ENCODE results near the gene CCDC171. TPM values are rescaled to one million over a fixed set of nuclear protein-coding genes. Genes with fewer than 3 reads are reported as not detected.
"Not testable (repeated sequence)": the region's sequence is repeated elsewhere in the genome, so short reads cannot be mapped to it uniquely, and the experiment has no call there.

Gene CCDC171
- total RNA-seq: 0.25 and 0.26 TPM in 2 replicates

- DNase-seq (ENCODE audit: low read depth in 2 of 2): peak; percentile 76 to 95
Observed at GRCh38 chr9:15552636-15553527, at the start of gene CCDC171. Gene CCDC171 (plus strand): TSS chr9:15553043. CDS start chr9:15564089, 11,046 bp downstream.

DNA sequence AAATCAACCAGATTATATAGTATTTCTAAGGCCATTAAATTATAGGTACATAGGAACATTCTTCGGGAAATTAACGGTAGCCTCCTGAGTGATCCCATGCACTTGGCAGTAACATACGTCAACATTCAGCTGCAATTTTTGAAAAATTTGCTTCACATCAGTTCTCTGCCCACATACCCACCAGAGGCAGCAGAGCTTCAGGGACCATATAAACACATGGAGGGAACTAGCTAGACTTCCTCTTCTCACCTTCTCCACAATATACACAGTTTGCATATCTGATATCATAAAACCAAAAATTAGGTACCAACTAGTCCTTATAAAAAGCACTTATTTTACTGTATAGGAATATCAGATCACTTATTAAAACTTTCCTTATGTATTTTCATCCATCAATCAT is 46.9 kb upstream of the CCDC171 start:
- no peak for DNase-seq (ENCODE audit: low read depth in 2 of 2)

GRCh38 chr9:15509931-15510788 is 42.7 kb upstream of the CCDC171 start:
- DNase-seq (ENCODE audit: low read depth in 2 of 2): peak in 1 of 2 donors; percentile 37

DNA sequence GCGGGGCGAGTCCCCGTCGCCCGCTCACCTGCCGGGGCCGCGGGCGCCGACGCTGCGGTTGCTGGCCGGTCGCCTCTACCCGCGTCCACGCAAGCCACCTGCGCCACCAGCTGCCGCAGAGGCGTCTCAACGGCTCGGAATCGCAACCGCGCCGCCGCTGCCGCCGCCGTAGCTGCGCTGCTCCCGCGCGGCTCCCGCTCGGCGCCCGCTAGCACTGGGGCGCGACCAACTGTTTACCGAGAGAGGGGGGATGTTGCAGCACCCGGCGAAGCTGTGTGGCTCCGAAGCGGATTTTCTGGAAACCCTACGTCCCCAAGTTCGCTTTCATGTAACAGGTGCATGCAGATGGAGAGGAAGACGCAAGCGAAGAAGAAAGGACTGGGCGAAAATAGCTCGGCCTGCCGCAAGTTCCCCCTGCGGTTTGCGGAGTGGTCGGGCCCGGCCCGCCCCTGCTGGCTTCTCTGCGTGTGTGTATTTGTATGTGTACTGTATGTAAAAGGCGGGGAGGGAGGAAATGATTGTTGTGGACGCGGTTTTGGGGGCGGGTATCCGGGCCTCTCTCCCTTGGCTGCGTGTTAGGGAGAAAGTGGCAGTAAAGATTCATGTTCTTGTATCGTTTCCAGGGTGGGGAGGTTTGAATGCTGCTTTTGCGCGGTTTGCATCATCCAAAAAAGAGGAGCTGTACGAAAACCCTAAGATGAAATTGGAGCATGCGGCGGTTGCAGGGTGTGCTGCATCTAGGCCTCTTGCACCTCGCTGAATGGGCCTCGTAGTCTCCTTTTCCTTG is 41.9 kb upstream of the CCDC171 start, which contains the start of gene PSIP1:
TSS of gene PSIP1 (minus strand) at position 182 of the 787 bp plus-strand sequence. CDS start 782 bp downstream, outside the sequence.
- peak; percentile 54 to 83 for DNase-seq (ENCODE audit: low read depth in 2 of 2)

DNA sequence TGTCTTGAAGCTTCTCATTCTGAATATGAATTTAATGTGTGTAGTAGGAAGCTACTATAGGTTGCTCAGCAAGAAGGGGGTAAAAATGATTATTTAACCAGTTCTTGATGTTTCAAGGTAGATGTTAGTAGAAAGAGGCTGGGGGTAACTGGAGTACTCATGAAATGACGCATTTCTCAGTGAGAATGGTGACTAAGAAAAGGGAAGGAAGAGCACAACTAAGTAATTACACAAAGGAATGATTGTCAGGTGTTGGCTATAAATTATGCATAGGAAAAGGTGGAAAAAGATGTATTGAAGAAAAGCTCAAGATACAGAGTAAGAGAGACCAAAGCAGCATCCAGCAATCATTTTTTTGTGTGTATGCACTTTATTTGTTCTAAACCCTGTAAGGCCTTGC is 40.6 kb upstream of the CCDC171 start:
- no peak for DNase-seq (ENCODE audit: low read depth in 2 of 2)

DNA sequence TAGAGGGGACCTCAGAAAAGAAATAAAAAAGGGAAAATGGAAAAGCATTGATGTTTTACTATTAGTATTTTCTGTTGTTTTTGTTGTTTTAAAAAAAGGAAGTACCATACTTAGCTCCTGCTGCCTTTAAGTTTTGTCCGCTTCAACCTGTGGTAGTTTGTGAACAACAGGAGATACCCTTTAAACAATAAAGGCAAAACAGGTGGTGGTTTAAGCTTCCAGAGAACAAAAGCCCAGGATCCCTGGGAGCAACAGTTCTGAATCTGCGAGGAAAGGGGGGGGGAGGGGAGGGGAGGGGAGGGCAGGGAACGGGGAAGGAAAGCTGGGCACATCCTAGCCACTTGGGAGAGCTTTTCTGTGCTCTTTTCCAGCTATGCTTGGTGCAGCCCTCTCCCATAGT is 40.0 kb upstream of the CCDC171 start:
- no peak for DNase-seq (ENCODE audit: low read depth in 2 of 2)

DNA sequence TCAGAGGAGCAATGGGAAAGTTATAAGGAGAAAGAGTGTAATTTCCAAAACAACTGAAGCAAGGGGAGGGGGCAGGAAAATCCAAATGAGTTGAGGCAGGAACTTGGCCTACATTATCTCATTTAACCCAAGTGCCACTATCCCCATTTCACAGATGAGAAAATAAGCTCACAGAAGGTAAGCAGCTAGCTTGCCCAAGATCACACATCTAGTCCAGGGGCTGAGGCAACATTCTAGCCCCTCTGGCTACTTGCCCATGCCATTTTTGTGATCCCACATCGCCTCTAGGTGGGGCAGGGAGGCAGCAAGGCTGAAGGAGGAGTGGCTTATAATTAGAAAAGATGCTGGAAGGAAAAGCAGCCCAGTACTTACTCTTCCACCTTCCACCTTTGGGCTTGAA is 39.5 kb upstream of the CCDC171 start:
- no peak for DNase-seq (ENCODE audit: low read depth in 2 of 2)

DNA sequence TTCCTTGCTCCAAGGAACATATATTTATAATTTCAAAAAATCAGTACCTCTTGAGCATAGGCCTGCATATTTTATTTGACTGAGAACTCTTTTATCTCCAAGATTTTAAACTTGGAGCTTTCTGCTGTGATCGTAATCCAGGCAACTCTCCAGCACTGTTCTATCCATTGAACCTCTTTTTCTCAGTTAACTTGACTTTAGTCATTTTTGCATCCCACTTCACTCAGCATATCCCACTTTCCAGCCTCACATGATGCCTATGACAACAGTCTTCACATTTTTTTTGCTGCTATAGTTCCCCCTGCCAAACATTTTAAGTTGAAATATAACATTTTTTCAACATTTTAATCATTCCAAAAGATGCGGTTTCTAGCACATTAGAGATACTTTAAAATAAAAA is 33.0 kb upstream of the CCDC171 start:
- DNase-seq (ENCODE audit: low read depth in 2 of 2): no peak

DNA sequence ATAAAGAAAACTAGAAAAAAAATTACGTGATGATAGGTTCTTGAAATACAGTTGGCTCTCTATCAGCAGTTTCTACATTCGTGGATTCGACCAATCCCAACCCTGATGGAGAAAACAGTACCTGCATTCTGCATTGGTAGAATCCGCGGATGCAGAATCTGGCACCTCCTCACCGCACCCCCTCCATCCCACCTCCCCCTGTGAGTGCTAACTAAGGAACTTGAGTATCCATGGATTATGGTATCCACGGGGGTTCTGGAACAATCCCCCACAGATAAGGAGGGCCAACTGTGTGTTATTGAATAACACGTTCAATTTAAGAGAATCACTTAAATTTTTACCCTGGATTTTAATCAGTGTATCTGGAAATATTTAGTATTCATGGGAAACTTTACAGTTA is 31.6 kb upstream of the CCDC171 start:
- no peak for DNase-seq (ENCODE audit: low read depth in 2 of 2)

DNA sequence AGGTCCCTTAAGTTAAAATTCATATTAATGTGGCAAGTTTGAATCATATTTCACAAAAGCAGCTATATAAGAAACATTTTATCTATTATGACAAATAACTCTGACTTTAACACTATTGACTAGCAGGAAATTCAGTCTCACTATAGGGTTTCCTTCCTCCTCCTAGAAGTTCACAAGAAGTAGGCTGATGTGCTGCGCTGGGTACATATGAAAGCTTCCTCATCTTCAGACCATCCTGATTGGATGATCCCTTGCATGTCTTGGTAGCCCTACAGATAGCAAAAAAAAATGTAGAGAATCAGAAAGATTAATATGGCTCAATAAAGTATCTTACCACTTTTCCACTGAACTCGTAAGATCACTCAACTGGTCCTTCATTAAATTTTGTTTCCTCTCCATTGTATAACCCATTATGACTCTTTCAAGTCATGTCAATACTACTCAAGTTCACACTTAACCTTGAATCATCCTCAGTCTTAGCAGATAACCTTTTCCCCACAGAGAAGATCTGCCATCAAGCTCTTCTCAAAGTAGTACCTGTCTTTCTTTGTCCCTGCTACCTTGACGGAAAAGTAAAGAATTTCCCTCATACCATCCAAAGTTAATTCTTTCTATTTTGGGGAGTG is 30.6 kb upstream of the CCDC171 start:
- DNase-seq (ENCODE audit: low read depth in 2 of 2): no peak

GRCh38 chr9:15524845-15525455 is 27.9 kb upstream of the CCDC171 start:
- peak; percentile 21 to 64 for DNase-seq (ENCODE audit: low read depth in 2 of 2)

DNA sequence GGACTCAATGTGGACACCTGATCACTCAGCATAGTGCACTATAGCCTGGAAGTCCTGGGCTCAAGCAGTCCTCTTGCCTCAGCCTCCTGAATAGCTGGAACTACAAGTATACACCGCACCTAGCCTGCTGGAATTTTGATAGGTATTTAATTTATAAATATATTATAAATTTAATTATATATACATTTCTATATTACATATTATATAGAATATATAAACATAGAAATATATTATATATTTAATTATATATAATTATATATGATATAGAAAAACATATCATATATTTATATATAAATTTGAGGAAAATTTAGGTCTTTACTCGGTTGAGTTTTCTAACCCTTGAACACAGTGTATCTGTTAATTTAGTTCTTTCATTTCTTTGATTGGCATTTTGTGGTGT is 26.9 kb upstream of the CCDC171 start:
- no peak for DNase-seq (ENCODE audit: low read depth in 2 of 2)

- not testable (repeated sequence) for DNase-seq (ENCODE audit: low read depth in 2 of 2)
Observed at GRCh38 chr9:15527035-15527434, 25.8 kb upstream of the CCDC171 start.

GRCh38 chr9:15529566-15530324 is 23.1 kb upstream of the CCDC171 start:
- no peak for DNase-seq (ENCODE audit: low read depth in 2 of 2)

GRCh38 chr9:15531380-15531779 is 21.5 kb upstream of the CCDC171 start:
- no peak for DNase-seq (ENCODE audit: low read depth in 2 of 2)

DNA sequence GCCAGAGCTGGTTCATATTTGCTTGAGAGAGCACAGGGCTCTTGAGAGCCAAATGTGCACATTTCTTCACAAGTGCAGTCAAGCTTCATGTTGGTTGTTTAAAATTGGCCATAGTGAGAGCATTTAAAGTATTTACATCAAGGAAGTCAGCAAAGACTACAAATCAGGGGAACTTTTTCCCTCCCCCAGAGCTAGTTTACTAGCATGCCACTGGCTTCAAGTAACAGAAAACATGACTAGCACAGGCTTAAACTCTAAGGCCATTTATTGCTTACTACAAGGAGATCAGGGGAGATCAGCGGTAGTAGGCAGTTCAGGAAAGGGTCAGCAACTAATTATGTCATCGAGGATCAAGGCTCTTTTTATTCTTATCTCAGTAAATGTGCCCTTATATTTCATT is 11.0 kb upstream of the CCDC171 start:
- DNase-seq (ENCODE audit: low read depth in 2 of 2): no peak

GRCh38 chr9:15542624-15543023 is 10.2 kb upstream of the CCDC171 start:
- no peak for DNase-seq (ENCODE audit: low read depth in 2 of 2)

DNA sequence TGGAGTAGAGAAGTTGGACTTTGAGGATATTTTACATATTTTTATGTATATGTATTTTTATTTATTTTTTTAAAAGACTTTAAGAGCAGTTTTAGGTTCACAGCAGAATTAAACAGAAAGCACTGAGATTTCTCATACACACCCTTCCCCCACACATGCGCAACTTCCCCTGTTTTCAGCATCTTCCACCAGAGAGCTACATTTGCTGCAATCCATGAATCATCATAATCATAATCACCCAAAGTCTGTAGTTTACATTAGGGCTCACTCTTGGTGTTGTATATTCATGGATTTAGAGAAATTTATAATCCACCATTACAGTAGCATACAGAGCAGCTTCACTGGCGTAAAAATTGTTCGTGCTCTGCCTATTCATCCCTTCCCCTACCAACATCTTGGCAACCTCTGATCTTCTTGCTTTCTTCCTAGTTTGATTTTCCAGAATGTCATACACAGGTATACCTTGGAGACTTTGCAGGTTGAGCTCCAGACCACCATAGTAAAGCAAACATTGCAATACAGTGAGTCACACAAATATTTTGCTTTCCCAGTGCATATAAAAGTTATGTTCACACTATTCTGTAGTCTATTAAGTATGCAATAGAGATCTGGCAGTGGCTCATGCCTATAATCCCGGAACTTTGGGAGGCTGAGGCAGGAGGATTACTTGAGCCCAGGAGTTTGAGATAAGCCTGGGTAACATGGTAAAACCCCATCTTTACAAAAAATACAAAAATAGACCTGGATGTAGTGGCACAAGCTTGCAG is 9.6 kb upstream of the CCDC171 start:
- DNase-seq (ENCODE audit: low read depth in 2 of 2): no peak

GRCh38 chr9:15549611-15550010 is 3.2 kb upstream of the CCDC171 start:
- DNase-seq (ENCODE audit: low read depth in 2 of 2): no peak

Measured in dermis microvascular lymphatic vessel endothelial cell (primary cell).